Skeletal muscle tissue (tissue), 2 donors: ENCODE measurements around the gene AQP3. TPM values are rescaled to one million over a fixed set of nuclear protein-coding genes. Genes with fewer than 3 reads are reported as not detected.

ENCODE experiments used
- small RNA-seq: library from RNA; depleted of rRNA; stranded (forward); fragments of <200 nt; gene quantifications from one replicate; pipeline ENCODE3, GENCODE V24; 2014
- total RNA-seq: library from RNA; depleted of rRNA; stranded (reverse); fragments of >200 nt; gene quantifications from one replicate; pipeline ENCODE4 v1.2.3, GENCODE V29; 2014

AQP3 gene
- total RNA-seq, 1 donor from 2014 or later: 6.8 TPM

Small RNA genes lying within 50 kb of the gene (small RNA-seq; reads per million reads assigned to genes)
- gene AL356218.2: not detected
- not detected for gene MIR6851

Other genes starting within 250 kb of the AQP3 start
- not detected for gene SPINK4, start 207.4 kb downstream of the AQP3 start, total RNA-seq
- gene BAG1, start 182.9 kb downstream of the AQP3 start, total RNA-seq: 40.2 TPM
- gene CHMP5, start 182.5 kb downstream of the AQP3 start, total RNA-seq: 52.7 TPM
- 15.1 TPM for gene NFX1, start 157.1 kb downstream of the AQP3 start, total RNA-seq
- gene AQP7, start 45.0 kb downstream of the AQP3 start, total RNA-seq: 6.3 TPM
- gene NOL6, start 26.3 kb upstream of the AQP3 start, total RNA-seq: 14.6 TPM
- gene ANKRD18B, start 76.7 kb upstream of the AQP3 start, total RNA-seq: not detected